Ishikawa (cell line): Measurements from ENCODE around the gene FOXP1.

Experiments
- CEBPB ChIP-seq: IDR thresholded peaks from 2 replicates; pipeline ENCODE4 v1.6.1; 2012
- CREB1 ChIP-seq: IDR thresholded peaks from 2 replicates; pipeline ENCODE4 v1.6.1; 2012; ENCODE audit warnings: low read depth
- EGR1 ChIP-seq: IDR thresholded peaks from 2 replicates; pipeline ENCODE4 v1.6.1; 2012
- EP300 ChIP-seq: IDR thresholded peaks from 2 replicates; pipeline ENCODE4 v1.6.1; 2012; ENCODE audit warnings: borderline replicate concordance
- FOXM1 ChIP-seq: IDR thresholded peaks from 2 replicates; pipeline ENCODE4 v1.6.1; 2012; ENCODE audit warnings: low read depth, borderline replicate concordance
- RAD21 ChIP-seq: IDR thresholded peaks from 2 replicates; pipeline ENCODE4 v1.6.1; 2012; ENCODE audit warnings: low read depth
- TAF1 ChIP-seq: IDR thresholded peaks from 2 replicates; pipeline ENCODE4 v1.6.1; 2012; ENCODE audit warnings: low read depth, mild to moderate bottlenecking
- TEAD4 ChIP-seq: IDR thresholded peaks from 2 replicates; pipeline ENCODE4 v1.6.1; 2012
- YY1 ChIP-seq: IDR thresholded peaks from 2 replicates; pipeline ENCODE4 v1.6.1; 2012; ENCODE audit warnings: low read depth
- ZBTB7A ChIP-seq: IDR thresholded peaks from 2 replicates; pipeline ENCODE4 v1.6.1; 2012; ENCODE audit warnings: low read depth
- TF ChIP-seq, protein P1 (sequence below): IDR thresholded peaks from 2 replicates; pipeline ENCODE4 v1.6.1; 2012
- TF ChIP-seq, protein P2 (sequence below): IDR thresholded peaks from 2 replicates; pipeline ENCODE4 v1.6.1; 2012
- TF ChIP-seq, protein P3 (sequence below): IDR thresholded peaks from 2 replicates; pipeline ENCODE4 v1.6.1; 2012; ENCODE audit warnings: low read depth, mild to moderate bottlenecking

DNA sequence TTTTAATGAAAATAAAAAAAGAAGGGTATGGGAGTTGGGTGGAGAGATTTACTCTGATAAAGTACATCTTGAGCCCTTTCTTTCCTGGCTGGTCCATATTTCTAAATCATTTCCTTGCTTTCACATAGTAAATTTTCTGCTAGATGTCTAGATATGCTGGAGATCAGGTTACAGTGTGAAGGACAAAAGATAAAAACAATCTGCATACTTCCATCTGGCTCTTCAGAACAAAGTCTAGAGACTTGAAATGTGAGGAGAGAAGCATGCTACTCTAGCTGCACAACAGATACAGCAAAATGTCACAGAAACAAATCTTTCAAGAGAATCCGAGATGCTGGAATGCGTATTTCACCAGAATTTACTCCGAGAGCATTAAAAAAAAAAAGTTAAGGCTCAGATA lies 42.2 kb downstream of the FOXP1 start:
- TF ChIP-seq FOXM1 (no peak), TAF1 (no peak), CREB1 (no peak), EP300 (no peak), CEBPB (no peak), RAD21 (no peak), EGR1 (no peak), YY1 (no peak), TEAD4 (no peak), ZBTB7A (no peak)
- TF ChIP-seq, protein P1, sequence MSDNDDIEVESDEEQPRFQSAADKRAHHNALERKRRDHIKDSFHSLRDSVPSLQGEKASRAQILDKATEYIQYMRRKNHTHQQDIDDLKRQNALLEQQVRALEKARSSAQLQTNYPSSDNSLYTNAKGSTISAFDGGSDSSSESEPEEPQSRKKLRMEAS: no peak
- TF ChIP-seq, protein P2, sequence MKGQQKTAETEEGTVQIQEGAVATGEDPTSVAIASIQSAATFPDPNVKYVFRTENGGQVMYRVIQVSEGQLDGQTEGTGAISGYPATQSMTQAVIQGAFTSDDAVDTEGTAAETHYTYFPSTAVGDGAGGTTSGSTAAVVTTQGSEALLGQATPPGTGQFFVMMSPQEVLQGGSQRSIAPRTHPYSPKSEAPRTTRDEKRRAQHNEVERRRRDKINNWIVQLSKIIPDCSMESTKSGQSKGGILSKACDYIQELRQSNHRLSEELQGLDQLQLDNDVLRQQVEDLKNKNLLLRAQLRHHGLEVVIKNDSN: no peak
- TF ChIP-seq, protein P3, sequence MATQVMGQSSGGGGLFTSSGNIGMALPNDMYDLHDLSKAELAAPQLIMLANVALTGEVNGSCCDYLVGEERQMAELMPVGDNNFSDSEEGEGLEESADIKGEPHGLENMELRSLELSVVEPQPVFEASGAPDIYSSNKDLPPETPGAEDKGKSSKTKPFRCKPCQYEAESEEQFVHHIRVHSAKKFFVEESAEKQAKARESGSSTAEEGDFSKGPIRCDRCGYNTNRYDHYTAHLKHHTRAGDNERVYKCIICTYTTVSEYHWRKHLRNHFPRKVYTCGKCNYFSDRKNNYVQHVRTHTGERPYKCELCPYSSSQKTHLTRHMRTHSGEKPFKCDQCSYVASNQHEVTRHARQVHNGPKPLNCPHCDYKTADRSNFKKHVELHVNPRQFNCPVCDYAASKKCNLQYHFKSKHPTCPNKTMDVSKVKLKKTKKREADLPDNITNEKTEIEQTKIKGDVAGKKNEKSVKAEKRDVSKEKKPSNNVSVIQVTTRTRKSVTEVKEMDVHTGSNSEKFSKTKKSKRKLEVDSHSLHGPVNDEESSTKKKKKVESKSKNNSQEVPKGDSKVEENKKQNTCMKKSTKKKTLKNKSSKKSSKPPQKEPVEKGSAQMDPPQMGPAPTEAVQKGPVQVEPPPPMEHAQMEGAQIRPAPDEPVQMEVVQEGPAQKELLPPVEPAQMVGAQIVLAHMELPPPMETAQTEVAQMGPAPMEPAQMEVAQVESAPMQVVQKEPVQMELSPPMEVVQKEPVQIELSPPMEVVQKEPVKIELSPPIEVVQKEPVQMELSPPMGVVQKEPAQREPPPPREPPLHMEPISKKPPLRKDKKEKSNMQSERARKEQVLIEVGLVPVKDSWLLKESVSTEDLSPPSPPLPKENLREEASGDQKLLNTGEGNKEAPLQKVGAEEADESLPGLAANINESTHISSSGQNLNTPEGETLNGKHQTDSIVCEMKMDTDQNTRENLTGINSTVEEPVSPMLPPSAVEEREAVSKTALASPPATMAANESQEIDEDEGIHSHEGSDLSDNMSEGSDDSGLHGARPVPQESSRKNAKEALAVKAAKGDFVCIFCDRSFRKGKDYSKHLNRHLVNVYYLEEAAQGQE: no peak
